ENCODE measurements around the gene SMOC1. TPM values are rescaled to one million over a fixed set of nuclear protein-coding genes. Genes with fewer than 3 reads are reported as not detected.

SMOC1 gene
- total RNA-seq, 2 donors from 2014 or later: 5.3 to 14.0 TPM

- DNase-seq: no peak
- H3K27me3 ChIP-seq: no peaks in the 10 kb centered on the region
- 72 to 80% methylated on average over 5 to 7 of the region's 7 CpGs for WGBS, 2 donors
- no peak overlapping the region for H3K4me3 ChIP-seq
- no peaks in the 10 kb centered on the region for H3K36me3 ChIP-seq (replicated peaks in 1 of 2; ENCODE audit: insufficient read depth in 1 of 2, low read depth in 2 of 2)
- intact Hi-C loops (cut with DNase I): no loop called here
- H3K27ac ChIP-seq: no peak overlapping the region
- TF ChIP-seq POLR2A (IDR thresholded peaks at IDR 0.05) (no peak), CTCF (IDR thresholded peaks at IDR 0.05) (no peak)
- no peaks in the 10 kb centered on the region for H3K4me1 ChIP-seq
- no peak for ATAC-seq
- no peaks in the 10 kb centered on the region for H3K9me3 ChIP-seq
Observed at GRCh38 chr14:69853774-69854173, 25.4 kb upstream of the SMOC1 start.

- no peak overlapping the region for H3K27ac ChIP-seq
- H3K4me1 ChIP-seq: no peaks in the 10 kb centered on the region
- no peak for TF ChIP-seq POLR2A (IDR thresholded peaks at IDR 0.05)
- TF ChIP-seq CTCF (IDR thresholded peaks at IDR 0.05): no peak
- H3K9me3 ChIP-seq: no peaks in the 10 kb centered on the region
- ATAC-seq: no peak
- H3K36me3 ChIP-seq (replicated peaks in 1 of 2; ENCODE audit: insufficient read depth in 1 of 2, low read depth in 2 of 2): no peaks in the 10 kb centered on the region
- WGBS, 2 donors: 51 to 56% methylated on average over 2 of the region's 2 CpGs
- no peaks in the 10 kb centered on the region for H3K27me3 ChIP-seq
- DNase-seq: no peak
- H3K4me3 ChIP-seq: no peak overlapping the region
- intact Hi-C loops (cut with DNase I): no loop called here
Observed at GRCh38 chr14:69854598-69854997, 24.6 kb upstream of the SMOC1 start.

GRCh38 chr14:69855180-69855832, 23.9 kb upstream of the SMOC1 start:
- intact Hi-C loops (cut with DNase I): no loop called here
- DNase-seq (no peak), ATAC-seq (no peak)
- WGBS, 2 donors: 66 to 67% methylated on average over 8 of the region's 8 CpGs
- no peak overlapping the region for H3K4me3 ChIP-seq
- H3K4me1 ChIP-seq: no peaks in the 10 kb centered on the region
- H3K9me3 ChIP-seq: no peaks in the 10 kb centered on the region
- no peaks in the 10 kb centered on the region for H3K36me3 ChIP-seq (replicated peaks in 1 of 2; ENCODE audit: insufficient read depth in 1 of 2, low read depth in 2 of 2)
- no peak overlapping the region for H3K27ac ChIP-seq
- no peak for TF ChIP-seq CTCF (IDR thresholded peaks at IDR 0.05)
- TF ChIP-seq POLR2A (IDR thresholded peaks at IDR 0.05): no peak
- no peaks in the 10 kb centered on the region for H3K27me3 ChIP-seq

GRCh38 chr14:69858801-69859200, 20.4 kb upstream of the SMOC1 start:
- intact Hi-C loops (cut with DNase I): no loop called here
- Histone ChIP-seq H3K4me1 (no peaks in the 10 kb centered on the region), H3K4me3 (no peak overlapping the region), H3K27me3 (no peaks in the 10 kb centered on the region), H3K27ac (no peak overlapping the region), H3K36me3 (replicated peaks in 1 of 2; ENCODE audit: insufficient read depth in 1 of 2, low read depth in 2 of 2) (no peaks in the 10 kb centered on the region), H3K9me3 (no peaks in the 10 kb centered on the region)
- TF ChIP-seq POLR2A (IDR thresholded peaks at IDR 0.05) (no peak), CTCF (IDR thresholded peaks at IDR 0.05) (no peak)
- ATAC-seq: no peak
- DNase-seq: no peak
- 63 to 67% methylated on average over 8 of the region's 8 CpGs for WGBS, 2 donors

- Histone ChIP-seq H3K4me1 (no peaks in the 10 kb centered on the region), H3K36me3 (replicated peaks in 1 of 2; ENCODE audit: insufficient read depth in 1 of 2, low read depth in 2 of 2) (no peaks in the 10 kb centered on the region), H3K27ac (no peak overlapping the region), H3K27me3 (no peaks in the 10 kb centered on the region), H3K9me3 (no peaks in the 10 kb centered on the region), H3K4me3 (no peak overlapping the region)
- ATAC-seq (no peak), DNase-seq (no peak)
- intact Hi-C loops (cut with DNase I): no loop called here
- WGBS, 2 donors: 81 to 83% methylated on average over 14 of the region's 14 CpGs
- TF ChIP-seq POLR2A (IDR thresholded peaks at IDR 0.05) (no peak), CTCF (IDR thresholded peaks at IDR 0.05) (no peak)
Observed at GRCh38 chr14:69859591-69859990, 19.6 kb upstream of the SMOC1 start.

Data from body of pancreas (tissue), 4 donors.